SH-SY5Y (cell line): ENCODE results near the gene ANXA8.

Experiments used
- GATA2 ChIP-seq: IDR thresholded peaks from 2 replicates; pipeline ENCODE4 v1.6.1; 2011; ENCODE audit warnings: mild to moderate bottlenecking, low read depth, low read length
- GATA3 ChIP-seq: IDR thresholded peaks from 2 replicates; pipeline ENCODE4 v1.6.1; 2011; ENCODE audit warnings: low read depth, mild to moderate bottlenecking, low read length, moderate library complexity

ANXA8 gene

DNA sequence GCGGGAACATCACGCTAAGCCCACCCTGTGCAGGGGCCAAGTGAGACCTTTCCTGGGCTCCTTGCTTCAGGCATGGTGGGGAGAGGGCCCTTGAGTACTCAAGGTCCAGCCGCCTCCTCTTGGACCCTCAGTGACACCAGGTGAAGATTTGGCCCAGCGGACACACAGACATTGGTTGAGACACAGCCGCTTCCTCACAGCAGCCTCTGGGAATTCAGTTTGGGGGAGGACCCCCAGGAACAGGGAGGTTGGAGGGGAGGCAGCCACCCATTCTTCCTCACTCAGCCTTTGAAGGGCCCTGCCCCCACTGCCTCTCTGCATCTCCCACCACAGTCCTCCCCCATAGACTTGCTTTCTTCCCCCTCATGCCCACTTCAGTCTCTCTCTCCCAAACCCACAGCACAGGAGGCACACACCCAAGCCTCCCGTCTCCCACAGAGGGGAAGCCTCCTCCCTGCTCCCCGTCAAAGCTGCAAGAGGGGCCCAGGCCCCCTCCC, 31.9 kb downstream of the ANXA8 start:
- TF ChIP-seq GATA2 (no peak), GATA3 (no peak)

DNA sequence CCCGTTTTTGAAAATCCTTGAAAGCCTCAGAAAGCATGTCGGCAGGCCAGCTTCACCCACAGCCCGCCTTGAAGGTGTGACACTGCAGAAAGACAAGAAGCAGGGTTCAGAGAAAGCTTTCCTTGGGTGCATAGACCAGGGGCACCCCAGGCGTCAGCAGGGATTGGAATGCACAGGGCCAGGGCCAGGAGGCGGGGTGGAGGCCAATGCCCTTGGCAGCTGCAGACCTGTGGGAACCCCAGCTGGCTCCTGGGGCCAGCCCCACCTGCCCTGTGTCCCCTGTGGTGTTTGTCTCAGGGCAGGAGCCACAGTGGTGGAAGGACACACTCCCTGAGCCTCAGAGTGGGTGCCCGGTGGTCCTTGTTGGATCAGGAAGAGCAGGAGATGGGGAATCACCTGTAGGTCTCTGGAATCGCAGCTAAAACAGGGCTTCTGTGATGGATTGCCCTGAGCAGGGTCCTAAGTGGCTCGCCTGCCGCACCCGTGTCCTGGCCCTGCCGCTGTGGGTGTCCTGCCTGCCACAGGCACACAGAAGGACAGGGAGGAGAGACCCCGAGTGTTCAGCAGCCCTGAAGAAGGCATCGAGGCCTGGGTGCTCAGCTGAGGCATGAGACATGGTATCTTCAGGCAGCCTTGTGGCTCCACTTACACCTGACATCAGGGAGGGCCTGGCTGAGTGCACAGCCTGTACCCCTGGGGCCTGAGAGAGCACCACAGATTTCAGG, 32.5 kb downstream of the ANXA8 start:
- TF ChIP-seq GATA3: no peak

GRCh38 chr10:47450442-47450841, 33.5 kb downstream of the ANXA8 start:
- no peak for TF ChIP-seq GATA3
- TF ChIP-seq GATA2: no peak

DNA sequence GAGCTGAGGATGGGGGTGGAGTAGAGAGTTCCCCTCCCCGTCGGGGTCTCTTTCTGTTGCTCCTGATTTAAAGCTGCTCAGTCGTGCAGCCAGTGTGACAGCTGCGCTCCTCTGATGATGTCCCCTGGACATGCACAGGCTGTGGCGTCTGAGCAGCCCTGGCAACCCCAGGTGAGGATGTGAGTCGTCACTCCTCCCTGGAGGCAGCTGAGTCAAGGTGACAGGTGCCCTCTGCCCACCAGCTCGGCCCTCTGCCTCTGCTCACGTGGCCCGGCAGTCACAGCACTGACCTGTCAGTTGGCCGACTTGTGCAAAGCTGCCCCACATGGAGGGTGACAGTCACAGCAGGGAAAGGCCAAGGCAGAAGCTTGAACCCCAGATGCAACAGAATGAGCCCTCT, 33.9 kb downstream of the ANXA8 start:
- TF ChIP-seq GATA3: no peak
- no peak for TF ChIP-seq GATA2

DNA sequence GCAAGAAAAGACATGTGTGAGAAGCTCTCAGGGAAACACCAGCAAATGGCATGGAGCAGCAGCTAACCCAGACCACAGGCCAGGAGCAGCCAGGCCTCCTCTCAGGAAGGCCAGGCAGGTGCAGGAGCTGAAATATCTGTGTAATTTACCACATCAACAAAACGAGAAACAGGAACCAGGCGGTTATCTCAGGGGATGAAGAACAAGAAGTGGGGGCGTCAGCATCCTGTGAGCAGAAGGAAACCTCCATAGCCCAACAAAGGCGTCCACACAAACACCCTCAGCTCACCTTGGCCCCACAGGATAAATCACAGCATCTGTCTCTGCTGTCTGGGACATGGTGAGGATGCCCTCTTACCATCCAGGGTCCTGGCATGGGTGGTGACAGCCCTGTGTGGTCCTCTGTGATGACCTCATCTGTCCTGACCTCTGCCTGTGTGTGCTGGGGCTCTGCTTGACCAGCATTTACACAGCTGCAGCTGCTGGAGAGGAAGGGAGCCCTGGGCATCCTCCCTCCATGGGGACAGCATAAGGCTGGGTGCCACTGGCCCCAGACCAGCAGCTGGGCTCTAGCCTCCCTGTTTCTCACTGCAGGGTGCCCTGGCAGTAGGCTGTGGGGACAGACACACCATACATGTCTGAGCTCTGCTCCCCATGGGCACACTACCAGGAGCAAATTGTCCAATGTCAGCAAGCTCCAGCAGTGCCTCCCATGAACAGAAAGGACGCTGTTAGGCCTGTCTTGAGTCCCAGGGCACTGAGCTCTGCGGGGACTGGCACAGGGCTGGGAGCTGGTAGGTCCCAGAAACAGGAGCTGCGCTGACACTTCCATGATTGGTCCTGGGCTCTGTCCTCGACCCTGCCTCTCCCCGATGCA, 34.6 kb downstream of the ANXA8 start:
- no peak for TF ChIP-seq GATA2
- TF ChIP-seq GATA3: no peak

- TF ChIP-seq GATA3 (no peak), GATA2 (no peak)
Measured at GRCh38 chr10:47447705-47448104, 36.2 kb downstream of the ANXA8 start.

DNA sequence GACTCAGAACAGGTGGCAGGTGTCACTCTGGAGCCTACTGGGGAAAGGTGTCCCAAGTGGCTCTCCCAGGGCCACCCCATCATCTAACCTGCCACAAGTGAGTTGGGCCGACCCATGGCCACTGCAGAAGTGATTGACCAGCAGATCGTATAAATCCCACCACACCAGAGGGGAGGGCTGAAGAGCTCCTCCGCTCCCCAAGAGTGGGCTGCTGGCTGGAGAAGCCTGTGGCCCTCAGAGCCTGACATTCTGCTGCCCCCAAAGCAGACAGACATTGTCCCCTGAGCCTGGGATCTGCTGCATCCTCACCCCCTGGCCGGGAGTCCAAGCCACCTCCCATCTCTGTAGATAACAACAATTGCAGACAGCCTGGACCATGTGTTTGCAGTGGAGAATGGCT, 36.7 kb downstream of the ANXA8 start:
- no peak for TF ChIP-seq GATA2
- no peak for TF ChIP-seq GATA3

GRCh38 chr10:47445720-47446119, 38.2 kb downstream of the ANXA8 start:
- TF ChIP-seq GATA2 (no peak), GATA3 (no peak)

- no peak for TF ChIP-seq GATA3
- no peak for TF ChIP-seq GATA2
Measured at GRCh38 chr10:47444047-47444446, 39.9 kb downstream of the ANXA8 start.

DNA sequence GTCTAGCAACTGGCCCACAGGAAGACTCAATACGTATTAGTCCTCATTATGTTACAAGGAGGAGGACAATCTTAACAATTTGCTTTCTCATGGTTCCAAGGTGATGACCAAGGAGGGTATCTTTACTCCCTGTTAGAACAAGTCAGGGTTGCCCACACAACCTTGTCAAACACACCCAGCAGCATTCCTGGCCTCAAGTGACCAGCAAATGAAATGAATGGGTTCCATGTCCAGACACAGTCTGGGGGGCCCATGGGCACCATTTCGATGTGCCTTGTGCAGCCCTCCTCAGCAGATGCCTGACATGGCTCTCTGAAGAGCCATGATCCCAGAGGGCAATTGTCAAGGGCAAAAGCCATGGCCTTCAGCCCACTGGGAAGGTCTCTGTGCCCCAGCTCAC, 40.8 kb downstream of the ANXA8 start:
- TF ChIP-seq GATA2: no peak
- no peak for TF ChIP-seq GATA3

GRCh38 chr10:47442351-47442750, 41.6 kb downstream of the ANXA8 start:
- TF ChIP-seq GATA2 (no peak), GATA3 (no peak)

- TF ChIP-seq GATA3 (no peak), GATA2 (no peak)
Measured at GRCh38 chr10:47441938-47442337, 42.0 kb downstream of the ANXA8 start.

DNA sequence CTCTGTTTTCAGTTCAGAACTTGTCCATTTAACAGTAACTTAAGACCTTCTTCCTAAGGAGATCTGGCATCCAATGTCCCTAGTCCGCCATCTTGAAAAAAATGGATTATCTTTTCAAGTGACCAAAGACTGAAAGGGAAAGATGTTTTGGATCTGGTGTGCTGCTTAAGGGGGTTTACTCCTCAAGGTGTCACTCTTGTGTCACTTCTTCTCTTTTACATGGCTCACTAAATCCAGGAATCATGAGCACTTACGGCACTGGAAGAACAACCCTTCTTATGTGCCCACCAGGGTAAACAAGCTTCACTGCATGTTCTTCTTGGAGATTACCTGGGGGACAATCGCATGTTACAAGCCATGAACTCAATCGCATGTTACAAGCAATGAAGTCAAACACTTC, 43.7 kb downstream of the ANXA8 start:
- TF ChIP-seq GATA3: no peak
- TF ChIP-seq GATA2: no peak

DNA sequence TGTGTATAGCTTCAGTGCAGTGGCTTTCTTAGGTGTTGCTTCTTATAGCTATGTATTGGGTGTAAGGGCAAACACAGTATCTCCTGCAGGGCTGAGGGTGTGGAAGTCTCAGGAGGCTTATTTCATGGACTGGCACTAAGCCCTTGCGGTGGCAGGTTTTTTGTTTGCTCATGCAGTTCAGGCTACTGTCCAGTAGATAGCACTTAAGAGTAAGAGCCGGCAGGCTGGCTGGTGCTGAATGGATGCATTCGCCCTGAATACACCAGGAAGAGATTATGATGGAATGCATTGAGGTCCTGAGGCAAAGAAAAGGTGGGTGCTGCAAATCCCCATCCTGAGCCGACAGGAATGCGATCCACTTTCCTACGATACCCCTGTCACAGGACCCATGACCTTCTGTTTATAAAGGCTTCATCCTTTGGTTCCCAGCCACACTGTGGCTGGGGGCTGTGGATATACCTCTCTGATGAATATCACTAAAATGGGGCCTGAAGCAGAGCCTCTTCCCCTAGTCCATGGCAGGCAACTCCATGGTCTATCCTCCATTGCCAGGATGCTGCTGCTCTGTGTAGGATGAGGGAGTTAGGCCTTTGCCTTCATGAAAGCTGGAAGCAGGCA, 44.9 kb downstream of the ANXA8 start:
- TF ChIP-seq GATA2: no peak
- no peak for TF ChIP-seq GATA3

- no peak for TF ChIP-seq GATA3
- TF ChIP-seq GATA2: no peak
Measured at GRCh38 chr10:47435081-47435480, 48.8 kb downstream of the ANXA8 start.
